ENCODE results near the gene NAALADL2. TPM values are rescaled to one million over a fixed set of nuclear protein-coding genes. Genes with fewer than 3 reads are reported as not detected.

The NAALADL2 gene
- total and polyA plus RNA-seq, 2 of the 8 experiments (the other 6 are each of a cell fraction or from before 2014, with no cell fraction given) = 0.12 to 0.22 TPM

DNA sequence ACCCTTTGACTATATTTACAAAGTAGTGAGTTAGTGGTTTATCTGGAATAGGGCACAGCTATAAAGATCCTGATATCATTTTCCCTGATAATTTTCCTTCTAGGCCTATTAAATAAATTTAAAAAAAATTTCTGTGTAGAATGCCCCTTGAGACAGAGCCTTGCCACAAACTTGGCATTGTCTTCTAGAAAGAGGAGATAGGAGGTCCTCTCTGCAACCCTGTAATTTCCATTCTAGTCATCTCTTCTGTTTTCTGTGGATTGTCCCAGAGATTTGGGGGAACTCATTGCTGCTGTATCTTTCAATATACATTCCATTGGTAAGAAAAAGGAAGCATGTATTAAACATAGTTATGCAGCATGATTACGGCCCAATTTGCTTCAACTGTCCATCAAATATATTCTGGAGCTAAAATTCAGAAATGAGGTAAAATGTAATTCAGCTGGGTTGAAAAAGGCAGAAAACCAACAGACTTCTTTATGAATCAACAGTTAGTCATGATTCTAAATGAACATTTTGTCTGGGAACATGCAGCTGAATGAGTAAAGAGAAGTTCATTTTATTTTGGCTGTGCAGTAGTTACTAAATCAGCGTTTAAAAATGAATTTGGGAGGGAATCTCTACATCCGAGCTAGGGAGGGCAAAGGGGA lies 401.1 kb downstream of the NAALADL2 start:
- TF ChIP-seq GABPA (IDR thresholded peaks at IDR 0.05; ENCODE audit: borderline replicate concordance, insufficient read depth, low read length) (no peak), JUN (IDR thresholded peaks at IDR 0.05; ENCODE audit: low read depth, low read length) (no peak), EP300 (IDR thresholded peaks at IDR 0.05; ENCODE audit: borderline replicate concordance in 1 of 2, low read depth in 2 of 2, low read length in 2 of 2) (no peak), CEBPB (IDR thresholded peaks at IDR 0.05; ENCODE audit: low read depth, low read length) (no peak), KDM5A (IDR thresholded peaks at IDR 0.05; ENCODE audit: low read length) (no peak)
- Histone ChIP-seq H4K91ac (replicated peaks; ENCODE audit: insufficient read length, low read length) (no peak overlapping the region), H2AK5ac (ENCODE audit: low read depth, low read length) (no peak overlapping the region), H3K18ac (ENCODE audit: extremely low read depth, low read length) (no peak overlapping the region), H3K79me1 (ENCODE audit: low read depth, low read length) (no peaks in the 10 kb centered on the region), H3K36me3 (ENCODE audit: control insufficient read depth in 2 of 4, insufficient read depth in 4 of 4, low read length in 3 of 4) (no peaks in the 10 kb centered on the region), H4K8ac (ENCODE audit: extremely low read depth, insufficient read depth, low read length) (no peak overlapping the region), H3K4me1 (replicated peaks in 1 of 4; ENCODE audit: control insufficient read depth in 3 of 4, insufficient read depth in 4 of 4, low read length in 3 of 4) (no peaks in the 10 kb centered on the region), H2BK120ac (replicated peaks; ENCODE audit: low read depth, low read length) (no peak overlapping the region), H3K4ac (replicated peaks; ENCODE audit: insufficient read length, low read depth, low read length) (no peak overlapping the region), H3K4me2 (ENCODE audit: insufficient read depth in 1 of 2, low read depth in 2 of 2, low read length in 2 of 2) (no peak overlapping the region), H3K9ac (replicated peaks in 1 of 4; ENCODE audit: extremely low read depth in 1 of 4, low read depth in 3 of 4, low read length in 3 of 4) (no peak overlapping the region), H3K4me3 (ENCODE audit: extremely low read depth in 1 of 4, insufficient read depth in 2 of 4, low read depth in 3 of 4, low read length in 4 of 4) (no peak overlapping the region), H2AFZ (ENCODE audit: low read length) (no peak overlapping the region), H3K23me2 (ENCODE audit: low read depth, low read length) (no peaks in the 10 kb centered on the region; the same call in 1 of the 2 replicates), H3K56ac (replicated peaks; ENCODE audit: insufficient read length, low read depth, low read length) (no peak overlapping the region), H4K20me1 (replicated peaks in 1 of 2; ENCODE audit: control insufficient read depth in 1 of 2, insufficient read depth in 2 of 2, low read length in 2 of 2) (no peaks in the 10 kb centered on the region), H2BK15ac (ENCODE audit: low read length) (no peak overlapping the region), H3K23ac (ENCODE audit: insufficient read length) (no peak overlapping the region), H3K27ac (ENCODE audit: low read depth, low read length) (no peak overlapping the region), H3K9me3 (ENCODE audit: insufficient read depth in 2 of 2, low read depth in 1 of 2, low read length in 1 of 2) (no peaks in the 10 kb centered on the region), H2BK12ac (ENCODE audit: low read depth, low read length) (no peak overlapping the region), H4K5ac (ENCODE audit: insufficient read length, low read depth, low read length) (no peak overlapping the region), H2BK20ac (ENCODE audit: low read length) (no peak overlapping the region), H3K14ac (ENCODE audit: insufficient read length) (no peak overlapping the region), H3K27me3 (replicated peaks in 1 of 4; ENCODE audit: control insufficient read depth in 3 of 4, extremely low read depth in 1 of 4, insufficient read depth in 3 of 4, low read length in 3 of 4) (no peaks in the 10 kb centered on the region), H3K79me2 (ENCODE audit: control insufficient read depth in 1 of 2, insufficient read depth in 2 of 2, low read length in 2 of 2) (no peaks in the 10 kb centered on the region), H2BK5ac (ENCODE audit: low read depth, low read length) (no peak overlapping the region)
- FAIRE-seq (no peak), DNase-seq (ENCODE audit: low read depth in 1 of 2, low spot score in 2 of 2) (no peak)
- ChIA-PET POLR2A (ENCODE audit: partially characterized antibody) (no interaction called here), CTCF (ENCODE audit: partially characterized antibody) (interaction anchor here (0.6 kb wide), 1 partner anchor 1440 kb away, joined by 3 read pairs; no protein-coding TSS in a partner anchor)
- WGBS, 2 experiments (ENCODE audit: extremely low coverage in 1 of 2, insufficient coverage in 1 of 2, insufficient read length in 1 of 2, insufficient replicate concordance in 2 of 2, low coverage in 1 of 2, low lambda C conversion rate in 2 of 2, missing lambda C conversion rate in 1 of 2) = 98% methylated on average over 3 of the region's 3 CpGs; no CpG with 5 or more reads in 1 of the 2 experiments
